ENCODE results near the gene GRIN2A. TPM values are rescaled to one million over a fixed set of nuclear protein-coding genes. Genes with fewer than 3 reads are reported as not detected.

GRIN2A gene
- total and polyA plus RNA-seq, 2 of the 8 experiments (the other 6 are each of a cell fraction or from before 2014, with no cell fraction given), result 0.18 to 1.8 TPM

DNA sequence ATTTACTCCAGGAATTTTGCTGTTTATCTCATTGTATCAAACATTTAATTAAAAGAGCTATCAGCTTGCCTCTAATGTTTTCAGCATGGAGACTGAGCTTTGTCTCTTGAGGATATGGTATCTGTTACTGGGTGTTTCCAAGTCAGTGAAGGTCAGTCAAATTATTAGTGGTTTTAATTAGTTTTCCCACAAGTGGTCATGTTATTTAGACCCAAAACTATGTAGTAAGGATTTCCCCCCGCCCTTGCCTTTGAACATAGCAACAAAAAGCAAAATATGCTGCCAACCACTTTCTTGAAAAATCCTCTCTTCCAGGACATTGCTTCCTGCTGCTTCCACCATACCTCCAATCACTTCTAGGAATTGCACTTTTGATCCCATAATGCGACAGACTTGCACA, 355.6 kb downstream of the GRIN2A start:
- TF ChIP-seq YY1 (IDR thresholded peaks at IDR 0.05; ENCODE audit: low read depth, low read length), result no peak
- no peak for TF ChIP-seq ZNF274 (IDR thresholded peaks at IDR 0.05; ENCODE audit: borderline replicate concordance, extremely low read depth, low read length)
- TF ChIP-seq SRF (IDR thresholded peaks at IDR 0.05; ENCODE audit: low read depth, low read length), result no peak
- no peak for TF ChIP-seq TAF1 (IDR thresholded peaks at IDR 0.05; ENCODE audit: low read depth, low read length)
- TF ChIP-seq SIRT6 (IDR thresholded peaks at IDR 0.05; ENCODE audit: low read length), result no peak
- no peak for TF ChIP-seq CEBPB (IDR thresholded peaks at IDR 0.05; ENCODE audit: low read depth, low read length)
- no peak for TF ChIP-seq CBX5 (IDR thresholded peaks at IDR 0.05; ENCODE audit: low read depth, low read length)
- TF ChIP-seq, protein P1, sequence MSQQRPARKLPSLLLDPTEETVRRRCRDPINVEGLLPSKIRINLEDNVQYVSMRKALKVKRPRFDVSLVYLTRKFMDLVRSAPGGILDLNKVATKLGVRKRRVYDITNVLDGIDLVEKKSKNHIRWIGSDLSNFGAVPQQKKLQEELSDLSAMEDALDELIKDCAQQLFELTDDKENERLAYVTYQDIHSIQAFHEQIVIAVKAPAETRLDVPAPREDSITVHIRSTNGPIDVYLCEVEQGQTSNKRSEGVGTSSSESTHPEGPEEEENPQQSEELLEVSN (IDR thresholded peaks at IDR 0.05), result no peak
- H4K20me1 ChIP-seq (replicated peaks in 1 of 2; ENCODE audit: control insufficient read depth in 1 of 2, insufficient read depth in 2 of 2, low read length in 2 of 2), result no peaks in the 10 kb centered on the region
- no peak overlapping the region for H3K27ac ChIP-seq (ENCODE audit: low read depth, low read length)
- H2BK15ac ChIP-seq (ENCODE audit: low read length), result peak overlapping the region; percentile 67; the same call in 1 of the 2 replicates
- H4K91ac ChIP-seq (replicated peaks; ENCODE audit: insufficient read length, low read length), result peak overlapping the region; percentile 57
- H3K14ac ChIP-seq (ENCODE audit: insufficient read length), result no peak overlapping the region
- H3K9ac ChIP-seq (replicated peaks in 1 of 4; ENCODE audit: extremely low read depth in 1 of 4, low read depth in 3 of 4, low read length in 3 of 4), result no peak overlapping the region
- no peaks in the 10 kb centered on the region for H3K79me2 ChIP-seq (ENCODE audit: control insufficient read depth in 1 of 2, insufficient read depth in 2 of 2, low read length in 2 of 2)
- no peak overlapping the region for H3K4me3 ChIP-seq (ENCODE audit: extremely low read depth in 1 of 4, insufficient read depth in 2 of 4, low read depth in 3 of 4, low read length in 4 of 4)
- peak overlapping the region; percentile 31 to 59 for H3K4me2 ChIP-seq (ENCODE audit: insufficient read depth in 1 of 2, low read depth in 2 of 2, low read length in 2 of 2)
- peak overlapping the region; percentile 86 for H2AFZ ChIP-seq (ENCODE audit: low read length)
- H3K4ac ChIP-seq (replicated peaks; ENCODE audit: insufficient read length, low read depth, low read length), result no peak overlapping the region
- H3K27me3 ChIP-seq (replicated peaks in 1 of 4; ENCODE audit: control insufficient read depth in 3 of 4, extremely low read depth in 1 of 4, insufficient read depth in 3 of 4, low read length in 3 of 4), result peaks cover 1 to 4% (median 2%) of the 10 kb centered on the region in 4 experiments; a peak in 5 of 7 replicates
- H3K23me2 ChIP-seq (ENCODE audit: low read depth, low read length), result 0 out of 2 replicates have a peak, but pooled peaks cover 2% of the 10 kb centered on the region
- no peaks in the 10 kb centered on the region for H3K9me3 ChIP-seq (ENCODE audit: insufficient read depth in 2 of 2, low read depth in 1 of 2, low read length in 1 of 2)
- H3K56ac ChIP-seq (replicated peaks; ENCODE audit: insufficient read length, low read depth, low read length), result no peak overlapping the region
- no peak overlapping the region for H4K5ac ChIP-seq (ENCODE audit: insufficient read length, low read depth, low read length)
- no peak overlapping the region for H3K23ac ChIP-seq (ENCODE audit: insufficient read length)
- 54% methylated on average over 2 of the region's 2 CpGs; no CpG with 5 or more reads in 1 of the 2 experiments for WGBS, 2 experiments (ENCODE audit: extremely low coverage in 1 of 2, insufficient coverage in 1 of 2, insufficient read length in 1 of 2, insufficient replicate concordance in 2 of 2, low coverage in 1 of 2, low lambda C conversion rate in 2 of 2, missing lambda C conversion rate in 1 of 2)
- no peak overlapping the region for H2BK20ac ChIP-seq (ENCODE audit: low read length)
- no peak overlapping the region for H4K8ac ChIP-seq (ENCODE audit: extremely low read depth, insufficient read depth, low read length)
- ChIA-PET CTCF (ENCODE audit: partially characterized antibody) (interaction anchor here (0.6 to 1.5 kb wide), 3 partner anchors 16 to 567 kb away, joined by 3 to 5 read pairs (median 3); no protein-coding TSS in a partner anchor), POLR2A (ENCODE audit: partially characterized antibody) (no interaction called here)
- 0 out of 2 replicates have a peak overlapping the region, but pooled peaks have one; percentile 21 for H2BK5ac ChIP-seq (ENCODE audit: low read depth, low read length)
- no peak overlapping the region for H2AK5ac ChIP-seq (ENCODE audit: low read depth, low read length)
- no peak overlapping the region for H2BK120ac ChIP-seq (replicated peaks; ENCODE audit: low read depth, low read length)
- no peaks in the 10 kb centered on the region for H3K36me3 ChIP-seq (ENCODE audit: control insufficient read depth in 2 of 4, insufficient read depth in 4 of 4, low read length in 3 of 4)
- DNase-seq (ENCODE audit: low read depth in 1 of 2, low spot score in 2 of 2) (no peak), FAIRE-seq (no peak)
- H3K79me1 ChIP-seq (ENCODE audit: low read depth, low read length), result no peaks in the 10 kb centered on the region
- H2BK12ac ChIP-seq (ENCODE audit: low read depth, low read length), result peak overlapping the region; percentile 45; the same call in 1 of the 2 replicates
- peaks cover 8 to 24% (median 15%) of the 10 kb centered on the region in 4 experiments; a peak in 6 of 7 replicates for H3K4me1 ChIP-seq (replicated peaks in 1 of 4; ENCODE audit: control insufficient read depth in 3 of 4, insufficient read depth in 4 of 4, low read length in 3 of 4)
- H3K18ac ChIP-seq (ENCODE audit: extremely low read depth, low read length), result no peak overlapping the region
